ENCODE results near the gene MIS12.

GRCh38 chr17:5501685-5502084, 15.3 kb downstream of the MIS12 start:
- TF ChIP-seq POLR2AphosphoS5 (IDR thresholded peaks at IDR 0.05) (no peak), POLR2A (IDR thresholded peaks at IDR 0.05) (no peak), EP300 (IDR thresholded peaks at IDR 0.05) (no peak)
- TF ChIP-seq, protein P1, sequence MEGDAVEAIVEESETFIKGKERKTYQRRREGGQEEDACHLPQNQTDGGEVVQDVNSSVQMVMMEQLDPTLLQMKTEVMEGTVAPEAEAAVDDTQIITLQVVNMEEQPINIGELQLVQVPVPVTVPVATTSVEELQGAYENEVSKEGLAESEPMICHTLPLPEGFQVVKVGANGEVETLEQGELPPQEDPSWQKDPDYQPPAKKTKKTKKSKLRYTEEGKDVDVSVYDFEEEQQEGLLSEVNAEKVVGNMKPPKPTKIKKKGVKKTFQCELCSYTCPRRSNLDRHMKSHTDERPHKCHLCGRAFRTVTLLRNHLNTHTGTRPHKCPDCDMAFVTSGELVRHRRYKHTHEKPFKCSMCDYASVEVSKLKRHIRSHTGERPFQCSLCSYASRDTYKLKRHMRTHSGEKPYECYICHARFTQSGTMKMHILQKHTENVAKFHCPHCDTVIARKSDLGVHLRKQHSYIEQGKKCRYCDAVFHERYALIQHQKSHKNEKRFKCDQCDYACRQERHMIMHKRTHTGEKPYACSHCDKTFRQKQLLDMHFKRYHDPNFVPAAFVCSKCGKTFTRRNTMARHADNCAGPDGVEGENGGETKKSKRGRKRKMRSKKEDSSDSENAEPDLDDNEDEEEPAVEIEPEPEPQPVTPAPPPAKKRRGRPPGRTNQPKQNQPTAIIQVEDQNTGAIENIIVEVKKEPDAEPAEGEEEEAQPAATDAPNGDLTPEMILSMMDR (IDR thresholded peaks at IDR 0.05) = no peak
